Spleen (tissue), 7 donors: ENCODE measurements around the gene RPS6KA6.

ENCODE experiments used
- CTCF ChIP-seq, 11 experiments: fragments of 200-600 bp in 7 of 11; fragments of 450-650 bp in 4 of 11; sonication (generic) in 4 of 11; IDR thresholded peaks in 8 of 11; conservative IDR thresholded peaks in 3 of 11; 1 replicate in 7 of 11; 2 replicates in 4 of 11; pipeline versions ENCODE4 v1.4.0 to v1.8.0; 2016 to 2021; ENCODE audit warnings: antibody characterized with exemption in 11 of 11, inconsistent platforms in 4 of 11, mild to moderate bottlenecking in 1 of 11
- POLR2A ChIP-seq, 3 donors: fragments of 450-650 bp; IDR thresholded peaks; one replicate each; pipeline ENCODE4 v1.5.1; 2017; ENCODE audit warnings: antibody characterized with exemption in 3 of 3, mild to moderate bottlenecking in 1 of 3
- donor health status: DM: no; HTN: no; CAD: no; lungs with moderate emphysema.
- donor health status: DM: no; HTN: no; CAD: no.
- donor health status: DM: no; HTN: no; CAD: no.

- TF ChIP-seq CTCF (IDR thresholded peaks at IDR 0.05 in 8 of 11, conservative IDR thresholded peaks at IDR 0.05 in 3 of 11), result no peak
- TF ChIP-seq POLR2A (IDR thresholded peaks at IDR 0.05), result no peak
These were observed 28.9 kb upstream of the RPS6KA6 start for GRCh38 chrX:84216881-84217280.
